Left lobe of liver (tissue), 2 donors: ENCODE data around the gene CLEC16A. TPM values are rescaled to one million over a fixed set of nuclear protein-coding genes. Genes with fewer than 3 reads are reported as not detected.

Source experiments
- ATAC-seq: fragments of 200-7000 bp; cut with Tn5 transposase; one replicate; pipeline ENCODE4 v1.9.1; 2020; ENCODE audit warnings: mild to moderate bottlenecking, moderate library complexity
- DNase-seq: peaks from one replicate; pipeline ENCODE4 v3.0.0-alpha.2; 2020; ENCODE audit warnings: low spot score
- total RNA-seq: library from RNA; stranded (reverse); gene quantifications from one replicate; pipeline ENCODE4 v1.2.1, GENCODE V29; 2021
- donor health status: DM: no; HTN: no; CAD: no; lungs with moderate emphysema.
- donor health status: DM: no; HTN: yes; CAD: no.

Gene CLEC16A
- 21.6 TPM for total RNA-seq

DNA sequence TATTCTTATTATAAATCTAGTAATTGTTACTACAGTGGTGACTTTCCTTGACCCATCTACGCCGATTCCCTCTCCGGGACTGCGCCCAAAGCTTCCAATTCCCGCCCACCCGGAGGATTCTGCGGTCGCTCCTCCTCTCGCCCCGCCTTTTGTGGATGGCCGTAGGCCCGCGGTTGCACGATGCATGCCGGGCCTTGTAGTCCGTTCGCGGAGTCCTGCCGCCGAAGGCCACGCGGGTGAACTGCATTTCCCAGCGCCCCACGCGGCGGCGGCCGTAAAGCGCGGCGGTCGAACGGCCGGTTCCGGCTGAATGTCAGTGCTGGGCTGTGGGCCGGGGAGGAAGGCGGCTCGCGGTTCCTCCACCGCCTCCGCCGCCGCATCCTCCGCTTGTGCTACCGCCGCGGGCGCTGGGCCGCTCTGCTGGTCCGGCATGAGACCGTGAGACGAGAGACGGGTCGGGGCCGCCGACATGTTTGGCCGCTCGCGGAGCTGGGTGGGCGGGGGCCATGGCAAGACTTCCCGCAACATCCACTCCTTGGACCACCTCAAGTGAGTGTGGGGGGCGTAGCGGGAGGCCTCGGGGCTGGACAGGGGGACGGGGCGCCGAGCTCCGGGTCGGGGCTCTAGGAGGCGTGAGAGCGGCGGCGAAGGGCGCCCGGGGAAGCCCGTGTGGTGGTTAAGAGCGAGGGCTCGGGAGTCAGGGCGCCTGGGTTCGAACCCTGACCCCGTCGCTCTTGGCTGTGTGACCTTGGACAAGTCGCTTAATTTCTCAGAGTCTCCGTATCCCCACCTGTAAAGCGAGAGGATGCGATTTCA lies at the start of gene CLEC16A:
Gene CLEC16A (plus strand): TSS at position 316 of the 816 bp plus-strand sequence. CDS start 154 bp downstream, at position 470.
- ATAC-seq (peak; percentile 73), DNase-seq (peak; percentile 99)

GRCh38 chr16:10895053-10895946 lies 49.1 kb upstream of the CLEC16A start:
- ATAC-seq (peak; percentile 80), DNase-seq (no peak)

DNA sequence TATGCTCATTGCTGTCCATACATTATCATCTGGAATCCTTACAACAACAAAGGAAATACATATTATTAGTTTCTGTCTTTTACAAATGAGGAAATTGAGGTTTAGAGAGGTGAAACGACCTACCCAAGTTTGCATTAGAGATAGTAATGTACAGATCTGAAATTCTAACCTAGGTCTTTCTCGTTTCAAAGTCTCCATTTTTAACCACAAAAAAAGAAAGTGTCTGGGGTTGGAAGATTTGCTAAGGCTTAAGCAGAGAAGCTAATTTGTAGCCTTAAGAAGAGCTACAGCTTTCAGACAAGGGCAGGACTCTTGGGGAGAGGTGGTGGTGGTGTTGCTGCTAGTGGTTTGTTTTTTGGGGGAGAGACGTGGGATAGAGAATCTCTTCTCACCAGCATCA lies 48.2 kb upstream of the CLEC16A start:
- DNase-seq, result no peak

DNA sequence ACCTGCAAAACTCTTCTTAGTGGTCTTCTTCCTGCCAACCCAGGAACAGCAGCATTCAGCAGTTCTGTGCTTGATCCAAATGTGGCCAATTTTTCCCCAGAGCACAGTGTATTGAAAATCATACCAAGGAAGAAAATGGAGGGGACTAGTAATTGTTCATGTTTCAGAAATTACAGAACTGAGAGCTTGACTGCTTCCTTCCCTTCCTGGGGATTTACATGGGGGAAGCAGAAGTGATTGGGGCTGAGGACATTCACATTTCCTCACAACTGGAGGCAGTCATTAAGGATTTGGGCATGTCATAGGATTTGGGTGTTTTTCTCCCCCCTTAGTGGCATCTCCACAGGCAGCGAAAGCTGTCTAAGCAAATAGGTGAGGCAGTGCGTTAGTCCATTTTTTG lies 47.6 kb upstream of the CLEC16A start:
- no peak for DNase-seq
- ATAC-seq, result no peak

More for the DNA sequence above, 48.2 kb upstream of the CLEC16A start:
- no peak for ATAC-seq

DNA sequence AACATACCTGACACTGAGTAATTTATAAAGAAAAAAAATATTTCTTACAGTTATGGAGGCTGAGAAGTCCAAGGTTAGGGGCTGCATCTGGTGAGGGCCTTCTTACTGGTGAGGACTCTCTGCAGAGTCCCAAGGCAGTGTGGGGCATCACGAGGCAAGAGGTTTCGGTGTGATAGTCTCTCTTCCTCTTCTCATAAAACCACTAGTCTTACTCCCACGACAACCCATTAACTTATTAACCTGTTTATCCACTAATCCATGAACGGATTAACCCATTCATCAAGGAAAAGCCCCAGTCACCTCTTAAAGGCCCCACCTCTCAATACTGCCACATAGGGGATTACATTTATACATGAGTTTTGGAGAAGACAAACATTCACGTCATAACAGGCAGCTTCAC lies 47.2 kb upstream of the CLEC16A start:
- DNase-seq, result no peak
- ATAC-seq, result no peak

DNA sequence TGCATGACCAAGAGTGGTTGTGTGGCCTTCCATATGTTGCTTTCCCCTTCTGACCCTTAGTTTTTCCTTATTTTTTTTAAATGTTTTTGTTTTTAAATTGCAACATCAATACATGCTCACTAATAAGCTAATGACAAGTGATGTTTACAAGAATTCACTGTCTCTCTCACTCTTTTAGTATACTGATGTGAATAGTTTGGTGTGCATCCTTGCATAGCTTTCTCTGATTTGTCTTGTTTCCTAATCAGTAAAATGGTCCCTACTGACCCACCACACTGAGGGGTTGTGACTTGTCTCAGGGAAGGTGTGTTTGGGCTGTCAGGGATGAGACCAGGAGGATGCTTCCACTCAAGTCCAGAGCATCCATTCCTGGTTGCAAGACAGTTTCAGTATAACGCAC lies 41.4 kb upstream of the CLEC16A start:
- ATAC-seq (no peak), DNase-seq (no peak)

DNA sequence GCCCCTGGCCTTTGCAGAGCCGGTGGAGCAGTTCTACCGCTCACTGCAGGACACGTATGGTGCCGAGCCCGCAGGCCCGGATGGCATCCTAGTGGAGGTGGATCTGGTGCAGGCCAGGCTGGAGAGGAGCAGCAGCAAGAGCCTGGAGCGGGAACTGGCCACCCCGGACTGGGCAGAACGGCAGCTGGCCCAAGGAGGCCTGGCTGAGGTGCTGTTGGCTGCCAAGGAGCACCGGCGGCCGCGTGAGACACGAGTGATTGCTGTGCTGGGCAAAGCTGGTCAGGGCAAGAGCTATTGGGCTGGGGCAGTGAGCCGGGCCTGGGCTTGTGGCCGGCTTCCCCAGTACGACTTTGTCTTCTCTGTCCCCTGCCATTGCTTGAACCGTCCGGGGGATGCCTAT lies 37.9 kb upstream of the CLEC16A start:
- ATAC-seq (no peak), DNase-seq (no peak)

GRCh38 chr16:10906914-10907756 lies 37.2 kb upstream of the CLEC16A start:
- no peak for ATAC-seq
- no peak for DNase-seq

DNA sequence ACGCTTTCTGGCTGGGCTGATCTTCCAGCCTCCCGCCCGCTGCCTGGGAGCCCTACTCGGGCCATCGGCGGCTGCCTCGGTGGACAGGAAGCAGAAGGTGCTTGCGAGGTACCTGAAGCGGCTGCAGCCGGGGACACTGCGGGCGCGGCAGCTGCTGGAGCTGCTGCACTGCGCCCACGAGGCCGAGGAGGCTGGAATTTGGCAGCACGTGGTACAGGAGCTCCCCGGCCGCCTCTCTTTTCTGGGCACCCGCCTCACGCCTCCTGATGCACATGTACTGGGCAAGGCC lies 36.7 kb upstream of the CLEC16A start:
- no peak for DNase-seq
- no peak for ATAC-seq

GRCh38 chr16:10911267-10911666 lies 33.1 kb upstream of the CLEC16A start:
- DNase-seq, result no peak
- ATAC-seq, result no peak

GRCh38 chr16:10916534-10916933 lies 27.8 kb upstream of the CLEC16A start:
- ATAC-seq (no peak), DNase-seq (no peak)

- ATAC-seq, result peak; percentile 76
Measured at GRCh38 chr16:10918294-10919002, 25.9 kb upstream of the CLEC16A start.

DNA sequence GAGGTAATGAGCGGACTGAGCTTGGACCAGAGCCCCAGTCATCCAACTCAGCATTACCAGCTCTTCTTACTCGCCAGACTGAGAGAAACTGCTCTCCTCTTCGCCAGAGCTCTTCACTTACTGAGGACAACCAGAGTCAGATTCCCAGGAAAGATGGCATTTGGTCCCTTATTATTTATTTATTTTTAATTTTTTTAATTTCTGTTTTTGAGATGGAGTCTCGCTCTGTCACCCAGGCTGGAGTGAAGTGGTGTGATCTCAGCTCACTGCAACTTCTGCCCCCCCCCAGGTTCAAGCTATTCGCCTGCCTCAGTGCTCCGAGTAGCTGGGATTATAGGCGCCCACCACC lies 25.4 kb upstream of the CLEC16A start:
- ATAC-seq (no peak), DNase-seq (no peak)

More at GRCh38 chr16:10918294-10919002, 25.9 kb upstream of the CLEC16A start:
- DNase-seq, result peak; percentile 92

DNA sequence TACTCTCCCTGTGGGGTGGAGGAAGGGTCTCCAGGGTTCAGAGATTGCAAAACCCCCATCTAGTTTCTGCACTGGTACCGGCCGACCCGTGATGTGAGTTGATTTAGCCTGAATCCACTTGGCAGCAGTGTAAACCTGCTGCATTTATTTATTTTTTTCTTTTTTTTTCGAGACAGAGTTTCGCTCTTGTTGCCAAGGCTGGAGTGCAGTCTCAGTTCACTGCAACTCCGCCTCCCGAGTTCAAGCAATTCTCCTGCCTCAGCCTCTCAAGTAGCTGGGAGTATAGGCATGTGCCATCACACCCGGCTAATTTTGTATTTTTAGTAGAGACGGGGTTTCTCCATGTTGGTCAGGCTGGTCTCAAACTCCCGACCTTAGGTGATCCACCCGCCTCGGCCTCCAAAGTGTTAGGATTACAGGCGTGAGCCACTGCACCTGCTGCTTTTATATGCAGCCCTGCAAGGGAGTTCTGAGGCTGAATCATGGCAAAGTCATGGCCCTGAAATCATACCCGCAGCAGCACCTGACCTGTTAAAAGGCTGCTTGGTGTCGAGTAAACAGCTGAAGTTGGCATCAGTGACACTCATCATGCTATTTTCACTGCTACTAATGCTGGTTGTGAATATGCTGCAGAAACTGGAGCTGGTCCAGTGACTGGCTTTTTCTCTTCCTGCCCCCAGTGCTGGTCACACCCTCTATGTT lies 23.5 kb upstream of the CLEC16A start:
- DNase-seq, result no peak
- peak; percentile 3 for ATAC-seq

GRCh38 chr16:10921536-10922327 lies 22.6 kb upstream of the CLEC16A start:
- DNase-seq (no peak), ATAC-seq (peak; percentile 1)

DNA sequence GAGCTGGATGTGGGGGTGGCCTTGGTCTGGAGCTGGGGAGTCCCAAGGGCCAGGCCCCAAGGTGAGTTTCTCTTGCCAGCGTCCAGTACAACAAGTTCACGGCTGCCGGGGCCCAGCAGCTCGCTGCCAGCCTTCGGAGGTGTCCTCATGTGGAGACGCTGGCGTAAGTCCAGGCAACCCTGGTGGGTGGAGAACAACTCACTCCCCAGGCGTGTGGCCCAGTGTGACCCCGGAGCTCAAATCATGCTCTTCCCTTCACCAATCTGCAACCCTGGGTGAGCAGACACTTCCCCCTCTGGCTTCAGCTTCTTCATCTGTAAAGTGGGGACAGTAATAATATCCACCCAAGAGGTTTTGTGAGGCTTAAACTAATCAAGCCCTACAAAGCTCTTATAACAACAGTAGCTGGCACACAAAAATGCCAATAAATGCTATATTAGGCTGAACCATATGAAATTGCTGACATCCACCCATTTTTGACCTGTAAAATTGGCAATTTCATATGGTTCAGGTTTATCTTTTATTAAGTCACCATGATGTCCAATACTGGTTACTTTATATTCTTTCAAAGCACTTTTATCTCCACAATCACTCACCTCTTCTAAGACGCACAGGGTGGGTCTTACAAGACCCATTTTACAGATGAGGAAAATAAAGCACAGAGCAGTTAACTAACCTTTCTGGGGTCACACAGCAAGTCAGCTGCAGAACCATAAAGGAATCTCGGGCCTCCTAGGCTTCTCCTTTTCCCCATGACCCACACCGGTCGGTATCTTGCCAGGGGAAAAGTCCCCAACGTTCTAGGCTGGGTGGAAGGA lies 21.8 kb upstream of the CLEC16A start:
- peak; percentile 39 for ATAC-seq
- peak; percentile 93 for DNase-seq

- ATAC-seq, result peak; percentile 19
- DNase-seq, result no peak
Measured at GRCh38 chr16:10923146-10923649, 21.2 kb upstream of the CLEC16A start.

GRCh38 chr16:10923650-10924214 lies 20.6 kb upstream of the CLEC16A start:
- DNase-seq, result peak; percentile 99
- ATAC-seq, result peak; percentile 75
